Measurements from ENCODE around the gene DIPK1C.

GRCh38 chr18:74478316-74478715 lies 21.2 kb upstream of the DIPK1C start:
- TF ChIP-seq NFATC3 (IDR thresholded peaks at IDR 0.05) (no peak), TAL1 (IDR thresholded peaks at IDR 0.05) (no peak), CHD2 (IDR thresholded peaks at IDR 0.05; ENCODE audit: low read depth, low read length) (no peak), YBX1 (IDR thresholded peaks at IDR 0.05) (no peak)
